Measurements from ENCODE around the gene WWOX.

DNA sequence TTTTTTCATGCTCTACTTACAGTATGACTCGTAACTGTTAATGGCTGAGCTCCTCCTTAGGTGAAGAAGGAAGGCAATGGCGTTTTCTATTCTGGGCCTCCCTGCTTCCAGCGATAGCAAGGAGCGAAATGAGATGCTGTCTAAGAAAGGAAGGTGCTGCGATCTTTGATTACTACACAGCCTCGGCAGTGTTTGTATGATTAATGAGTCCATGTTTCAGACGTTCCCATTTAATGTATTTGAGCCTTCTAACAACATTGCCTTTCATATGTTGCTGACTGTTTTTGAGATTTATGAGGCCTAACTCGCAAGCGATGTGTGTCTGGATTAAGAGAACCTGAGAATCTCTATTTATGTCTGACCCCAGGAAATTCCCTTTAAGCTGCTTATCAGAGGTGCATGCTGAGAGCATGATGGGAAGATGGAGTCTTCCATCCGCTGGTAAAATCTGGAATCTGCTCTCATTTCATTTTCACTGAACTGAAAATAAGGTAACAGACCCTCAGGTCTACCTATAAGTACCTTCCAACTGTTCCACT is 403.4 kb downstream of the WWOX start:
- TF ChIP-seq, protein P1, sequence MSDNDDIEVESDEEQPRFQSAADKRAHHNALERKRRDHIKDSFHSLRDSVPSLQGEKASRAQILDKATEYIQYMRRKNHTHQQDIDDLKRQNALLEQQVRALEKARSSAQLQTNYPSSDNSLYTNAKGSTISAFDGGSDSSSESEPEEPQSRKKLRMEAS (IDR thresholded peaks at IDR 0.05) = no peak
- TF ChIP-seq, protein P2, sequence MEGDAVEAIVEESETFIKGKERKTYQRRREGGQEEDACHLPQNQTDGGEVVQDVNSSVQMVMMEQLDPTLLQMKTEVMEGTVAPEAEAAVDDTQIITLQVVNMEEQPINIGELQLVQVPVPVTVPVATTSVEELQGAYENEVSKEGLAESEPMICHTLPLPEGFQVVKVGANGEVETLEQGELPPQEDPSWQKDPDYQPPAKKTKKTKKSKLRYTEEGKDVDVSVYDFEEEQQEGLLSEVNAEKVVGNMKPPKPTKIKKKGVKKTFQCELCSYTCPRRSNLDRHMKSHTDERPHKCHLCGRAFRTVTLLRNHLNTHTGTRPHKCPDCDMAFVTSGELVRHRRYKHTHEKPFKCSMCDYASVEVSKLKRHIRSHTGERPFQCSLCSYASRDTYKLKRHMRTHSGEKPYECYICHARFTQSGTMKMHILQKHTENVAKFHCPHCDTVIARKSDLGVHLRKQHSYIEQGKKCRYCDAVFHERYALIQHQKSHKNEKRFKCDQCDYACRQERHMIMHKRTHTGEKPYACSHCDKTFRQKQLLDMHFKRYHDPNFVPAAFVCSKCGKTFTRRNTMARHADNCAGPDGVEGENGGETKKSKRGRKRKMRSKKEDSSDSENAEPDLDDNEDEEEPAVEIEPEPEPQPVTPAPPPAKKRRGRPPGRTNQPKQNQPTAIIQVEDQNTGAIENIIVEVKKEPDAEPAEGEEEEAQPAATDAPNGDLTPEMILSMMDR (IDR thresholded peaks at IDR 0.05; ENCODE audit: control extremely low read depth in 1 of 3, insufficient read depth in 1 of 3, low read depth in 1 of 3, low read length in 3 of 3) = no peak
- no peak for TF ChIP-seq EZH2 (IDR thresholded peaks at IDR 0.05; ENCODE audit: low read depth, low read length, severe bottlenecking)
- TF ChIP-seq KDM1A (IDR thresholded peaks at IDR 0.05; ENCODE audit: borderline replicate concordance, low read length) = no peak
- no peak for TF ChIP-seq SIN3A (conservative IDR thresholded peaks at IDR 0.05 in 1 of 2, IDR thresholded peaks at IDR 0.05 in 1 of 2; ENCODE audit: low read depth in 1 of 2, low read length in 2 of 2)
- TF ChIP-seq HDAC6 (IDR thresholded peaks at IDR 0.05; ENCODE audit: low read depth, low read length) = no peak
- no peak for TF ChIP-seq TAF1 (IDR thresholded peaks at IDR 0.05; ENCODE audit: low read depth, low read length)
- no peak for TF ChIP-seq SP2 (IDR thresholded peaks at IDR 0.05; ENCODE audit: low read length)
- no peak for TF ChIP-seq POLR2AphosphoS5 (IDR thresholded peaks at IDR 0.05; ENCODE audit: low read depth, low read length)
- no peak for TF ChIP-seq SRF (IDR thresholded peaks at IDR 0.05; ENCODE audit: low read depth, low read length)
- TF ChIP-seq CBX5 (IDR thresholded peaks at IDR 0.05; ENCODE audit: low read depth, low read length) = no peak
- TF ChIP-seq YY1 (IDR thresholded peaks at IDR 0.05; ENCODE audit: low read depth, low read length) = no peak
- TF ChIP-seq JUND (IDR thresholded peaks at IDR 0.05; ENCODE audit: low read length) = no peak

All from H1 (cell line).